Spleen (tissue), 11 donors: ENCODE measurements around the gene TEX30. TPM values are rescaled to one million over a fixed set of nuclear protein-coding genes. Genes with fewer than 3 reads are reported as not detected.

Source experiments
- DNase-seq: peaks from one replicate; pipeline ENCODE4 v3.0.0-alpha.2; 2020
- H3K27ac ChIP-seq, 8 donors: fragments of 200-600 bp; sonication (generic) in 7 of 8; 1 replicate in 4 of 8; 2 replicates in 4 of 8; pipeline versions ENCODE4 v1.5.0 to v1.8.0; 2016 to 2021; ENCODE audit warnings: inconsistent platforms in 4 of 8, mild to moderate bottlenecking in 4 of 8, moderate library complexity in 1 of 8
- H3K27me3 ChIP-seq, 7 donors: fragments of 200-600 bp; sonication (generic) in 6 of 7; replicated peaks in 1 of 7; 1 replicate in 4 of 7; 2 replicates in 3 of 7; pipeline versions ENCODE4 v1.5.0 to v1.8.0; 2016 to 2021; ENCODE audit warnings: inconsistent platforms in 3 of 7, mild to moderate bottlenecking in 1 of 7
- H3K36me3 ChIP-seq, 6 donors: fragments of 200-600 bp; sonication (generic) in 5 of 6; 1 replicate in 4 of 6; 2 replicates in 2 of 6; pipeline versions ENCODE4 v1.5.0 to v1.8.0; 2016 to 2021; ENCODE audit warnings: inconsistent platforms in 2 of 6
- H3K4me1 ChIP-seq, 6 donors: fragments of 200-600 bp; sonication (generic) in 5 of 6; 1 replicate in 3 of 6; 2 replicates in 3 of 6; pipeline versions ENCODE4 v1.5.0 to v1.8.0; 2016 to 2021; ENCODE audit warnings: inconsistent platforms in 3 of 6
- H3K4me3 ChIP-seq, 8 donors: fragments of 200-600 bp; sonication (generic) in 7 of 8; 1 replicate in 4 of 8; 2 replicates in 4 of 8; pipeline versions ENCODE4 v1.5.0 to v1.8.0; 2016 to 2021; ENCODE audit warnings: inconsistent platforms in 4 of 8, mild to moderate bottlenecking in 4 of 8, moderate library complexity in 2 of 8
- H3K9me3 ChIP-seq, 8 donors: fragments of 200-600 bp; sonication (generic) in 7 of 8; 1 replicate in 4 of 8; 2 replicates in 4 of 8; pipeline versions ENCODE4 v1.5.0 to v1.8.0; 2016 to 2021; ENCODE audit warnings: inconsistent platforms in 4 of 8
- CTCF ChIP-seq, 11 experiments: fragments of 200-600 bp in 7 of 11; fragments of 450-650 bp in 4 of 11; sonication (generic) in 4 of 11; IDR thresholded peaks in 8 of 11; conservative IDR thresholded peaks in 3 of 11; 1 replicate in 7 of 11; 2 replicates in 4 of 11; pipeline versions ENCODE4 v1.4.0 to v1.8.0; 2016 to 2021; ENCODE audit warnings: antibody characterized with exemption in 11 of 11, inconsistent platforms in 4 of 11, mild to moderate bottlenecking in 1 of 11
- POLR2A ChIP-seq, 3 donors: fragments of 450-650 bp; IDR thresholded peaks; one replicate each; pipeline ENCODE4 v1.5.1; 2017; ENCODE audit warnings: antibody characterized with exemption in 3 of 3, mild to moderate bottlenecking in 1 of 3
- POLR2AphosphoS5 ChIP-seq, 3 donors: sonication (generic); formaldehyde crosslinking; IDR thresholded peaks; one replicate each; pipeline ENCODE4 v1.5.1; 2017; ENCODE audit warnings: antibody characterized with exemption in 3 of 3
- WGBS, 5 donors: extraction: QIAGEN DNeasy Blood & Tissue Kit in 3 of 5; methylation state at CpG; one replicate each; pipeline versions ENCODE4 v1.1.5 to v1.1.7; 2013 to 2018; 5-methylcytosine and 5-hydroxymethylcytosine counted together
- intact Hi-C: fragments of 100-400 bp; cut with DNase I; formaldehyde crosslinking; loops from one replicate; pipeline ENCODE4 v1.15.0; 2023; ENCODE audit warnings: low total_unique reads
- polyA plus RNA-seq, 3 donors: library from polyadenylated mRNA; stranded (reverse); fragments of 200-250 nt; gene quantifications; one replicate each; pipeline ENCODE4 v1.2.1, GENCODE V29; 2013
- total RNA-seq, 7 donors: library from RNA; depleted of rRNA in 3 of 7; stranded (reverse); fragments of >200 nt in 3 of 7; fragmentation: NEBNext Ultra II Directional in 4 of 7; extraction: Animal tissue kit (Norgen Biotek cat#: 25700) in 4 of 7; gene quantifications; one replicate each; pipeline versions ENCODE4 v1.1.0 to v1.2.1, GENCODE V29; 2016 to 2021
- donor health status: healthy with polysubstance abuse.
- donor health status: DM: no; HTN: no; CAD: no; lungs with moderate emphysema.
- donor health status: DM: no; HTN: no; CAD: no.
- donor health status: Bipolar disorder and iron deficiency.
- donor health status: healthy.
- donor health status: DM: no; HTN: no; CAD: no.
- donor health status: DM: yes; HTN: yes; CAD: no.

Gene TEX30
- total and polyA plus RNA-seq, 10 donors = 4.4 to 11.2 (median 8.0) TPM

- H3K36me3 ChIP-seq = peaks cover 0 to 16% (median 0%) of the 10 kb centered on the region in 6 donors
- peaks cover 8 to 37% (median 23%) of the 10 kb centered on the region in 6 donors for H3K4me1 ChIP-seq
- no peak overlapping the region for H3K27ac ChIP-seq
- TF ChIP-seq CTCF (IDR thresholded peaks at IDR 0.05 in 8 of 11, conservative IDR thresholded peaks at IDR 0.05 in 3 of 11) = no peak
- intact Hi-C loops = loop anchor here (10.0 kb wide), 1 partner anchor 177 kb away; the partner anchor contains the start of gene TPP2
- no peaks in the 10 kb centered on the region for H3K27me3 ChIP-seq
- WGBS, 5 donors = 63 to 85% (median 75%) methylated on average over 6 of the region's 6 CpGs
- no peak overlapping the region for H3K4me3 ChIP-seq
- no peak for DNase-seq
- H3K9me3 ChIP-seq = no peaks in the 10 kb centered on the region
These were observed 2.1 kb downstream of the TEX30 start for GRCh38 chr13:102771298-102772041.

GRCh38 chr13:102770435-102770834 is 3.2 kb downstream of the TEX30 start:
- WGBS, 5 donors = 93 to 97% (median 95%) methylated on average over 2 of the region's 2 CpGs
- intact Hi-C loops = loop anchor here (10.0 kb wide), 1 partner anchor 176 kb away; the partner anchor contains the start of gene TPP2

GRCh38 chr13:102769679-102770078 is 3.9 kb downstream of the TEX30 start:
- peaks cover 0 to 31% (median 0%) of the 10 kb centered on the region in 6 donors for H3K36me3 ChIP-seq
- no peak overlapping the region for H3K27ac ChIP-seq
- H3K9me3 ChIP-seq = no peaks in the 10 kb centered on the region
- intact Hi-C loops = loop anchor here (10.0 kb wide), 1 partner anchor 175 kb away; the partner anchor contains the start of gene TPP2
- H3K27me3 ChIP-seq = no peaks in the 10 kb centered on the region
- no peak for DNase-seq
- 77 to 82% (median 80%) methylated on average over 4 of the region's 4 CpGs for WGBS, 5 donors
- peaks cover 8 to 33% (median 23%) of the 10 kb centered on the region in 6 donors for H3K4me1 ChIP-seq
- no peak overlapping the region for H3K4me3 ChIP-seq
- TF ChIP-seq POLR2A (IDR thresholded peaks at IDR 0.05) = no peak
- TF ChIP-seq POLR2AphosphoS5 (IDR thresholded peaks at IDR 0.05) = no peak

More at GRCh38 chr13:102770435-102770834, 3.2 kb downstream of the TEX30 start:
- Histone ChIP-seq H3K9me3 (no peaks in the 10 kb centered on the region), H3K36me3 (peaks cover 0 to 26% (median 0%) of the 10 kb centered on the region in 6 donors), H3K4me3 (no peak overlapping the region), H3K27me3 (no peaks in the 10 kb centered on the region), H3K27ac (no peak overlapping the region), H3K4me1 (peaks cover 8 to 37% (median 23%) of the 10 kb centered on the region in 6 donors)
- no peak for DNase-seq
- TF ChIP-seq POLR2AphosphoS5 (IDR thresholded peaks at IDR 0.05) (no peak), POLR2A (IDR thresholded peaks at IDR 0.05) (no peak), CTCF (IDR thresholded peaks at IDR 0.05 in 8 of 11, conservative IDR thresholded peaks at IDR 0.05 in 3 of 11) (no peak)

DNA sequence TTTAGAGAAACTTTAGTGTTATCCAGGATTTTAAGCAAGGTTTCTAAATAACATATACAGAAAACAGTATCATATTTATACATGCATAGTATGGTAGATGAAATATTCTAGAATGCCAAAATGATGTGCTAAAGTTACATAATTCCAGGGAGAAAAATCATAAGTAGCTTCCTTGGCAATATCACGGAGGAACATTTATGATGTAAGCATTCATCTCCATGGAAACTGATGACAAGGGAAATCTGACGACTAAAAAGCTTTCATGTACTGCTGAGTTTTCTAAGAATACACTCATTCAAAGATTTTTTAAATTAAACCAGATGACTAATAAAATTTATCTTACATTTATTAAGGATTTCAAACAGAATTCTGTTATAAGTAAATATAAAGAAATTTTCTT is 4.7 kb downstream of the TEX30 start:
- Histone ChIP-seq H3K4me1 (peaks cover 4 to 25% (median 19%) of the 10 kb centered on the region in 6 donors), H3K27ac (no peak overlapping the region), H3K36me3 (peaks cover 0 to 31% (median 0%) of the 10 kb centered on the region in 6 donors), H3K27me3 (no peaks in the 10 kb centered on the region), H3K4me3 (no peak overlapping the region), H3K9me3 (no peaks in the 10 kb centered on the region)
- no peak for TF ChIP-seq POLR2A (IDR thresholded peaks at IDR 0.05)
- TF ChIP-seq CTCF (IDR thresholded peaks at IDR 0.05 in 8 of 11, conservative IDR thresholded peaks at IDR 0.05 in 3 of 11) = no peak
- no peak for TF ChIP-seq POLR2AphosphoS5 (IDR thresholded peaks at IDR 0.05)
- intact Hi-C loops = no loop called here
- 58 to 80% (median 72%) methylated on average over 2 of the region's 2 CpGs for WGBS, 5 donors
- DNase-seq = no peak
